HG03108 (cell line): ENCODE results near the gene CCDC194.

Experiments
- ATAC-seq: cut with Tn5 transposase; IDR thresholded peaks from one replicate; pipeline ENCODE4 v1.9.1; 2021; ENCODE audit warnings: moderate library complexity; ENCODE audit not compliant: unreplicated experiment

Gene CCDC194

GRCh38 chr19:17406046-17406886, 12.3 kb upstream of the CCDC194 start:
- peak; percentile 30 for ATAC-seq

GRCh38 chr19:17405250-17406045, 11.5 kb upstream of the CCDC194 start, which contains the start of gene BST2:
Gene BST2, minus strand, starts transcription at chr19:17405630. Its CDS starts 55 bp downstream, at chr19:17405575.
- peak; percentile 61 for ATAC-seq

- no peak for ATAC-seq
These were observed 10.7 kb upstream of the CCDC194 start for GRCh38 chr19:17404621-17405249.

GRCh38 chr19:17404015-17404414, 10.0 kb upstream of the CCDC194 start:
- ATAC-seq = no peak

GRCh38 chr19:17402982-17403855, 9.2 kb upstream of the CCDC194 start:
- ATAC-seq = no peak

- no peak for ATAC-seq
These were observed 7.6 kb upstream of the CCDC194 start for GRCh38 chr19:17401628-17402027.

GRCh38 chr19:17398902-17399527, 5.0 kb upstream of the CCDC194 start:
- ATAC-seq = no peak

GRCh38 chr19:17394891-17395415, 957 bp upstream of the CCDC194 start:
- ATAC-seq = no peak

- ATAC-seq = no peak
These were observed 994 bp downstream of the CCDC194 start for GRCh38 chr19:17393002-17393401.

GRCh38 chr19:17391371-17392151, 2.4 kb downstream of the CCDC194 start:
- no peak for ATAC-seq

GRCh38 chr19:17390665-17391370, 3.2 kb downstream of the CCDC194 start:
- peak; percentile 90 for ATAC-seq

GRCh38 chr19:17389957-17390664, 3.9 kb downstream of the CCDC194 start:
- ATAC-seq = no peak

GRCh38 chr19:17389288-17389687, 4.7 kb downstream of the CCDC194 start:
- ATAC-seq = no peak

GRCh38 chr19:17385878-17386611, 8.0 kb downstream of the CCDC194 start:
- ATAC-seq = no peak

GRCh38 chr19:17380426-17381138, 13.4 kb downstream of the CCDC194 start:
- ATAC-seq = no peak

GRCh38 chr19:17379221-17379631, 14.8 kb downstream of the CCDC194 start:
- ATAC-seq = no peak
